ENCODE data around the gene RPL36AL. TPM values are rescaled to one million over a fixed set of nuclear protein-coding genes. Genes with fewer than 3 reads are reported as not detected.

The RPL36AL gene
- total RNA-seq, 6 donors from 2014 or later, result 98.0 to 264 (median 171) TPM

GRCh38 chr14:49607583-49607982 lies 12.8 kb downstream of the RPL36AL start:
- H3K4me1 ChIP-seq, result no peaks in the 10 kb centered on the region
- H3K27me3 ChIP-seq, result no peaks in the 10 kb centered on the region
- DNase-seq (no peak), ATAC-seq (ENCODE audit: low FRiP score in 2 of 2) (no peak)
- H3K9me3 ChIP-seq, result no peaks in the 10 kb centered on the region
- H3K36me3 ChIP-seq, result peaks cover 0 to 18% (median 4%) of the 10 kb centered on the region in 4 donors
- 94 to 96% methylated on average over 6 of the region's 6 CpGs for WGBS, 2 donors
- no peak overlapping the region for H3K27ac ChIP-seq
- H3K4me3 ChIP-seq, result no peak overlapping the region
- TF ChIP-seq POLR2AphosphoS5 (IDR thresholded peaks at IDR 0.05) (no peak), CTCF (IDR thresholded peaks at IDR 0.05) (no peak), EP300 (IDR thresholded peaks at IDR 0.05) (no peak), POLR2A (IDR thresholded peaks at IDR 0.05) (no peak)

GRCh38 chr14:49598485-49599300 lies 21.7 kb downstream of the RPL36AL start, which contains the start of gene LRR1:
LRR1 (plus strand) TSS chr14:49598940; CDS start chr14:49599021, 81 bp downstream.
- 0% methylated on average over 44 of the region's 77 CpGs; no CpG with 5 or more reads in 1 of the 2 donors for WGBS, 2 donors
- Histone ChIP-seq H3K9me3 (no peaks in the 10 kb centered on the region), H3K27me3 (no peaks in the 10 kb centered on the region), H3K36me3 (peaks cover 0 to 8% (median 0%) of the 10 kb centered on the region in 4 donors), H3K4me1 (peaks cover 3 to 25% (median 4%) of the 10 kb centered on the region in 4 donors), H3K4me3 (peak within 1 kb of the TSS; percentile 58 to 88 (median 73)), H3K27ac (peak within 1 kb of the TSS; percentile 95 to 100 (median 96))
- no peak for TF ChIP-seq CTCF (IDR thresholded peaks at IDR 0.05)
- TF ChIP-seq EP300 (IDR thresholded peaks at IDR 0.05), result no peak
- peak; percentile 49 to 82 for TF ChIP-seq POLR2AphosphoS5 (IDR thresholded peaks at IDR 0.05)
- TF ChIP-seq POLR2A (IDR thresholded peaks at IDR 0.05), result peak in 3 of 4 donors; percentile 54 to 78 (median 75)
- peak; percentile 93 to 97 for DNase-seq
- ATAC-seq (ENCODE audit: low FRiP score in 2 of 2), result peak; percentile 96

- no peaks in the 10 kb centered on the region for H3K9me3 ChIP-seq
- peak overlapping the region; percentile 58 to 88 (median 73) for H3K4me3 ChIP-seq
- WGBS, 2 donors, result 0 to 1% methylated on average over 13 to 15 of the region's 15 CpGs
- peaks cover 0 to 8% (median 0%) of the 10 kb centered on the region in 4 donors for H3K36me3 ChIP-seq
- DNase-seq (peak in 1 of 2 donors; percentile 34), ATAC-seq (ENCODE audit: low FRiP score in 2 of 2) (peak; percentile 34 to 52)
- no peaks in the 10 kb centered on the region for H3K27me3 ChIP-seq
- peaks cover 3 to 25% (median 4%) of the 10 kb centered on the region in 4 donors for H3K4me1 ChIP-seq
- H3K27ac ChIP-seq, result peak overlapping the region; percentile 95 to 100 (median 96)
- TF ChIP-seq POLR2A (IDR thresholded peaks at IDR 0.05) (no peak), CTCF (IDR thresholded peaks at IDR 0.05) (no peak), POLR2AphosphoS5 (IDR thresholded peaks at IDR 0.05) (no peak), EP300 (IDR thresholded peaks at IDR 0.05) (no peak)
These were observed 22.3 kb downstream of the RPL36AL start for GRCh38 chr14:49598189-49598484.

- no peak for ATAC-seq (ENCODE audit: low FRiP score in 2 of 2)
These were observed 25.9 kb downstream of the RPL36AL start for GRCh38 chr14:49594347-49595091.

More at GRCh38 chr14:49594347-49595091, 25.9 kb downstream of the RPL36AL start:
- H3K36me3 ChIP-seq, result no peaks in the 10 kb centered on the region
- DNase-seq, result peak in 1 of 2 donors; percentile 36
- H3K4me3 ChIP-seq, result no peak overlapping the region
- no peaks in the 10 kb centered on the region for H3K27me3 ChIP-seq
- peaks cover 0 to 25% (median 4%) of the 10 kb centered on the region in 4 donors for H3K4me1 ChIP-seq
- no peaks in the 10 kb centered on the region for H3K9me3 ChIP-seq
- H3K27ac ChIP-seq, result peak overlapping the region in 1 of 4 donors; percentile 30
- 17 to 22% methylated on average over 4 of the region's 4 CpGs for WGBS, 2 donors
- TF ChIP-seq EP300 (IDR thresholded peaks at IDR 0.05), result no peak
- no peak for TF ChIP-seq POLR2AphosphoS5 (IDR thresholded peaks at IDR 0.05)
- TF ChIP-seq CTCF (IDR thresholded peaks at IDR 0.05), result no peak
- no peak for TF ChIP-seq POLR2A (IDR thresholded peaks at IDR 0.05)

Measured in upper lobe of left lung (tissue), 6 donors.